Liver (tissue), 3 donors: ENCODE measurements around the gene MEGF10.

Experiments
- ATF3 ChIP-seq: IDR thresholded peaks from 2 replicates; pipeline ENCODE4 v1.6.1; 2016; ENCODE audit warnings: antibody characterized with exemption
- CTCF ChIP-seq: fragments of 150-350 bp; IDR thresholded peaks from 2 replicates; pipeline ENCODE4 v1.5.1; 2017; ENCODE audit warnings: improper control_type of control experiment, low read depth, low read length; ENCODE audit not compliant: missing input control
- EGR1 ChIP-seq, 2 donors: IDR thresholded peaks; 2 replicates each; pipeline ENCODE4 v1.6.1; 2016 to 2018; ENCODE audit warnings: antibody characterized with exemption in 2 of 2, low read depth in 2 of 2
- GABPA ChIP-seq, 2 donors: IDR thresholded peaks in 1 of 2; conservative IDR thresholded peaks in 1 of 2; 2 replicates each; pipeline ENCODE4 v1.6.1; 2016; ENCODE audit warnings: antibody characterized with exemption in 2 of 2, mild to moderate bottlenecking in 1 of 2, moderate library complexity in 1 of 2
- JUND ChIP-seq, 2 donors: IDR thresholded peaks; 2 replicates each; pipeline ENCODE4 v1.6.1; 2016; ENCODE audit warnings: antibody characterized with exemption in 2 of 2
- MAX ChIP-seq: IDR thresholded peaks from 2 replicates; pipeline ENCODE4 v1.6.1; 2016; ENCODE audit warnings: antibody characterized with exemption
- NR2F2 ChIP-seq: IDR thresholded peaks from 2 replicates; pipeline ENCODE4 v1.6.1; 2016; ENCODE audit warnings: antibody characterized with exemption
- RAD21 ChIP-seq, 2 donors: IDR thresholded peaks; 2 replicates each; pipeline ENCODE4 v1.6.1; 2016; ENCODE audit warnings: antibody characterized with exemption in 2 of 2, mild to moderate bottlenecking in 2 of 2
- REST ChIP-seq: IDR thresholded peaks from 2 replicates; pipeline ENCODE4 v1.6.1; 2016; ENCODE audit warnings: antibody characterized with exemption, mild to moderate bottlenecking
- TAF1 ChIP-seq: conservative IDR thresholded peaks from 2 replicates; pipeline ENCODE4 v1.6.1; 2016; ENCODE audit warnings: antibody characterized with exemption, mild to moderate bottlenecking
- YY1 ChIP-seq: IDR thresholded peaks from 2 replicates; pipeline ENCODE4 v1.6.1; 2016; ENCODE audit warnings: antibody characterized with exemption, mild to moderate bottlenecking
- ZBTB33 ChIP-seq: IDR thresholded peaks from 2 replicates; pipeline ENCODE4 v1.6.1; 2016; ENCODE audit warnings: antibody characterized with exemption
- donor health status: healthy.
- donor health status: healthy.

GRCh38 chr5:127299678-127300077 lies 9.1 kb downstream of the MEGF10 start:
- TF ChIP-seq JUND (IDR thresholded peaks at IDR 0.05) (no peak), CTCF (no peak), ATF3 (no peak), GABPA (IDR thresholded peaks at IDR 0.05 in 1 of 2, conservative IDR thresholded peaks at IDR 0.05 in 1 of 2) (no peak), REST (no peak), ZBTB33 (no peak), RAD21 (IDR thresholded peaks at IDR 0.05) (no peak), TAF1 (no peak), NR2F2 (no peak), MAX (no peak), YY1 (no peak), EGR1 (IDR thresholded peaks at IDR 0.05; ENCODE audit: low read depth in 2 of 2) (no peak)
